NK-92 (cell line): ENCODE measurements around the gene EYA2.

Experiments used
- DNase-seq: peaks from one replicate; lab custom pipeline; 2025; ENCODE audit not compliant: unreplicated experiment; lab: John Stamatoyannopoulos, UW

Gene EYA2

GRCh38 chr20:47133809-47134456, 239.3 kb downstream of the EYA2 start:
- no peak for DNase-seq

GRCh38 chr20:47136782-47137181, 242.1 kb downstream of the EYA2 start:
- no peak for DNase-seq

DNA sequence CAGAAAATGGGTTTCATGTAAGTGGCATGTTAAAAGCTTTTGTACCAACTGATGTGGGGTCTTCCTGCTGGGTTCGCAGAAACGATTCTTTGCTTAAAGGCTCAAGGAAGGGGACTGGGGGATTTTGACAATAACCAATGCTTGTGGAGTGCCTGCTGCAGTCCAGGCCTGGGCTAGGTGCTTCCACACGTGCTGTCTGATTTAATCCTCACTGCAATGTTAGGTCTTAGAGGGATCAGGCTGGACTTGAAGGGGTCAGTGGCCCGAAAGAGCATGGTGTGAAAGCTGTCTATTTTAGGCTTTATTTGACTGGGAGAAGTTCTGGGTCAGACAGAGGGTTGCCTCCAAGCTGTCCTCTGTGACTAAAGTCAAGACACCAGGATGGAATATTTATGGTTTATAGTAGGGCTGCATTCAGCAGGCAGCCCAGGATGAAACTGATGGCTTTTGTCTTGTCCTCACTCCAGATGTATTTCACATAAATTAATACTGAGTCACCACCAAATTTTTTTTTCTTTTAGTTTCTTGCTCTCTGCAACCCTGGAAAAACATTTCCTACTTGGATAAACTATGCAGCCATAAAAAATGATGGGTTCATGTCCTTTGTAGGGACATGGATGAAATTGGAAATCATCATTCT, 242.7 kb downstream of the EYA2 start:
- DNase-seq, result no peak

DNA sequence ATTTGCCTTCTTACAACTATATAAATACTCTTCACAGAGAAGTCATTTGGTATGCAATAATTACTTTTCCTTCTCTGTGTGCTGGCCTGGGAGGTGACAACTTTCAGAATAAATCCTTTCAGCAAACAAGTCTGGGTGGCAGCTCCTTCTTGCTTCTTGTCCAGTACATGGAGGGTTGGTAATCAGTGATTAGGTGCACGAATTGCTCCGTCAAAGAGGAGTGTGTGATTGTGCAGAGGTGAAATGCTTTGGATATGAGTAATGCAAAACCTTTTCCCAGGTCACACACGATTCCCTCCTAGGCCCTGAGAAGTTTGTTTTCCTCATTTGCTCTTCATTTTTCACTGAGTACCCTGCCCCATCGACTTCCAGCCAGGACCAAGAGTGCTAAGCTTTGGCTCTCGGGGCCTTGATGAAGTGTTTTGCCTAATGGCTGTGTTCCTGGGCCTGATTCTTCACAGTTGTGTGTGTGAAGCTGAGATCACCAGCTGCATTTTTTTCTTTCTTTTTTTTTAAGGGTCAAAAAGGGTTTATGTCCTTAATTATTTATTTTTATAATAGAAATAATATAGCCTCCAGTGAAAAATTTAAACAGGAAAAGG, 245.4 kb downstream of the EYA2 start:
- no peak for DNase-seq

DNA sequence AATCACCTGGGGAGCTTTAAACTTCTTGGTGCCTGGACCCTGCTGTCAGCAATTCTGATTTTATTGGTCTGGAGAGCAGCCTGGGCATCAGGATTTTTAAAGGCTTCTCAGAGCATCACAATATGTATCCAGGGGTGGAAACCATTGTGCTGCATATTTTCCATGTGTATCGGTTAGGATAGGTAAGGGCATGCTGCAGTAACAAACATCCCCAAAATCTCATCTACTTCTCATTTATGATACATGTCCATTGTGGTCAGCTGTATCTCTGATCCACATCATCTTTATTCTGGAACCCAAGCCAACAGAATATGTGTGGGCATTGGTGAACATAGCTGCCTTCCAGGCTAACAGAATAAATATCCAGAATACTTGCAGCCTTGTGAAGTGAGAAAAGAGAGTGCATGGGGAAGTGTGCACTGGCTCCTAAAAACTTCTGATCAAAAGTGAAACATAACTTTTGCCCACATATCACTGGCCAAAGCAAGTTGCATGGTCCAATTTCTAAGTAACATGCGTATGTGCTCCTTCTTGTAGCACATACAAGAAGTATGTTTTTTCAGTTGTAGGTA, 246.8 kb downstream of the EYA2 start:
- DNase-seq, result no peak

DNA sequence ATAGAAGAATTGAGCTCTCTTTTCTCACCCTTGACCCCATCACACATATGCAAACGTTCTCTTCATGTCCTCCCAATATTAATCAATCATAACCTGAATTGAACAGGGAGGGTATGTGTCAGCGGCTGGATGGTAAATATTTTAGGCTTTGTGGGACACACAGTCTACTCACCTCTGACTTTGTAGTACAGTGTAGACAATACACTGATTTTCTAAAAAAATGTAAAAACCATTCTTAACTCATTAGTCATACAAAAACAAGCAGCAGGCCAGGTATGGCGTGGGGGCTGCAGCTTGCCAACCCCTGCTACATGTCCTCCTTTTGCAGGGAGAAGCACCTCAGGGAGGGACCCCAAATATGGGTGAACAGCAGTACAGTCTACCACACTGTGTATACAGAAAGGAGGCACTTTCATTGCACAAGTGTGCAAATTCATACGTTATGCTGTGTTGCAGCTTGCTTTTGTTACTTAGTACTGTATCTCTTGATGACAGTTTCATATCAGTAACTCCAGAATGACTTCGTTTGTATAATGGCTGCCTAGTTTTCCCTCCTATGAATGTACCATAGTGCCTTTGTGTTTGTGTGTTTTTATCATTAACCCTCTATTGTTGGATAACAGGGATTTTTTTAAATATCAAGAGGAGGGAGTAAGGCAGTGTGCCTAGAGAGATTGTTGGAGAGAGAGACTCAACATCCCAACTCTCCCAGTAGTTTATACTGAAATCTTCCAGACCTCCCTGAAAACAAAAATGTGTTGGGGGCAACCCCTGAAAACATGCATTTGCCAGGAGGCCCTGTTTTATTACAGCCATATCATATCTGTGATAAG, 247.5 kb downstream of the EYA2 start:
- no peak for DNase-seq

GRCh38 chr20:47142774-47143170, 248.1 kb downstream of the EYA2 start:
- no peak for DNase-seq

GRCh38 chr20:47143657-47144056, 249.0 kb downstream of the EYA2 start:
- no peak for DNase-seq

DNA sequence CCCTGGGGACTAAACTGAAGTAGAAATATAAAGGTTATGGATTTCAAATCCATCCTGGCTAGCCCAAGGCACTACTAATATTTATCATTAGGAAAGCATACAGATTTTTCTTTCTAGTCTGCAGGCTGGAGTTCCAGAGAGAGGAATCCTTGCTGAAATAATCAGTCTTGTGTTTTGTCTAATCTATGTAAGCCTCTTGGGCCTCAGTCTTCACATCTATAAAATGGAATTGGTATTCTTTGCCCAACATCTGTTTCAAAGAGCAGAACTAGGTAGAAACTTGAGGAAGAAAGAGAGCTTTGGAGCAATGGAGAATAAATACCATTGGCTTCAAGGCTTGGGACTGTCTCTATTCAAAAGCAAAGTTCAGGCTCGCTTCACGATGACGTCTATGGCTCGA, 249.8 kb downstream of the EYA2 start:
- DNase-seq, result no peak

- no peak for DNase-seq
Observed at GRCh38 chr20:47146686-47147085, 252.0 kb downstream of the EYA2 start.

GRCh38 chr20:47148059-47148458, 253.4 kb downstream of the EYA2 start:
- DNase-seq, result no peak

- DNase-seq, result no peak
Observed at GRCh38 chr20:47149939-47150338, 255.3 kb downstream of the EYA2 start.

GRCh38 chr20:47150403-47151152, 255.9 kb downstream of the EYA2 start:
- no peak for DNase-seq

- no peak for DNase-seq
Observed at GRCh38 chr20:47152068-47152467, 257.4 kb downstream of the EYA2 start.

- DNase-seq, result no peak
Observed at GRCh38 chr20:47154089-47154488, 259.4 kb downstream of the EYA2 start.

DNA sequence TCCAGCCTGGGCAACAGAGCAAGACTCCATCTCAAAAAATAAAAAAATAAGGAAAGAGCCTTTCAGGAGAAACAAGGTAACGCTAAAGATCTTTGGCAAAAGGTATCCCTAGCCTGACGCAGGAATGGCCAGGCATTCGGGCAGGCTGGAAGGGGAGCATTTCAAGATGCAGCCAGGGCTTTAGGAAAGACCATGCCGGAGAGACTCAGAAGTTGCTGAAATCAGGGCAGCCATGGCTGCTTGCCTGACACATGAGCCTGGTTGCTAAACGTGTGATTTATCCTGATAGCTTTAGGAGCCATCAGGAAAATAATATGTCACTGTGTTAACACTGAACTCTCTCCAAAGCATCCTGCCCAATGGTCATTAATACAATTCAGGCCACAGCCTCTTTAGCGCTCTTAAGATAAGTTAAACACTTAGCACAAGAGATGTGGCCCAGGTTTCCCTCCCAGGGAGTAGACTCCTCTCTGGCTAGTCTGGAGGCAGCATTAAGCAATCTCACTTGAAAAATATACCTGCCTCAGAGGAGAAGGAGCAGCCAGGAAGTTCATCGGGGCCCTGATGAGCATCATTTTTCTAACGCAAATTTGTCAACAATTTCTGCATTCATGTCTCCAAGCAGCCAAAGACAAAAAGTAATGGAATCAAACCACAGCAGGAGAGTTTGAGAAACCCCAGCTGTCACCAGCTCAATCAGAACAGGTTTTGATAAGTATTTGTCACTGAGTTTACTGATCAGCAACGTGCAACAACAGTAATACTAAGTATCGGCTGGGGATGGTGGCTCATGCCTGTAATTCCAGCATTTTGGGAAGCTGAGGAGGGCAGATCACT, 261.9 kb downstream of the EYA2 start:
- DNase-seq, result no peak

GRCh38 chr20:47159166-47159565, 264.5 kb downstream of the EYA2 start:
- no peak for DNase-seq

DNA sequence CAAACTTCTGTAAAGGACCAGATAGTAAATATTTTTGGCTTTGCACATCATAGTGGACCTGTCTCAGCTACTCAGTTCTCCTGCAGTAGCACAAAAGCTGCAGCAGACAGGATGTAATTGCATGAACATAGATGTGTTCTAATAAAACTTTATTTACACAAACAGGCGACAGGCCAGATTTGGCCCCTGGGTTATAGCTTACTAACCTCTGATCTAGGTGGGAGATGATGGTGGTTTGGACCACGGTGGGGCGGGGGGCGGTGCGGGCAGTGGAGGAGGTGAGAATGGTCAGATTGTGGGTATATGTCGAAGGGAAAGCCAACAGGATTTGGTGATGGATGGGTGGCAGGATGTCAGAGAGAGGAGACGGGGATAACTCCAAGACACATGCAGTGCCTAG, 265.6 kb downstream of the EYA2 start:
- DNase-seq, result no peak

GRCh38 chr20:47160992-47161391, 266.3 kb downstream of the EYA2 start:
- no peak for DNase-seq

DNA sequence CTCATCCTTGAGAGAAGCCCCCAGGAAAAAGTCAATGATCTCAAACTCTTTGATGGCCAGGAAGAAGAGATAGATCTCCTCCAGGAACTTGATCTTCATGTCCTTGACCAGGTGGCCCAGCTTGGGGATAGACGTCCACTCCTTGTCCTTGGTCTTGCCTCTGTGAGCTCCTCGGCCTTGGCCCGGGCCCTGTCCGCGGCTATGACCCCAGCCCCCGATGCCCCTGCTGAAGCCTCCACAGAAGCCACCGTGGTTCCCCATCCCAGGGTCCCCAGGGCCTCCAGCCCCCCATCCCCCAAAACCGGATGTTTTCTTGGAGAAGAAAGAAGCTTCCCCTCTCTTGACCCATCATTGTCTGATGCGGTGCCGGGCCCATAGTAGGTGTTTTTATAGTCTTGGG, 266.8 kb downstream of the EYA2 start:
- no peak for DNase-seq
